Middle frontal gyrus (tissue), 1 donor: ENCODE measurements around the gene MMP1.
"Not testable (repeated sequence)": the region's sequence is repeated elsewhere in the genome, so short reads cannot be mapped to it uniquely, and the experiment has no call there.

ENCODE experiments used
- DNase-seq: peaks from one replicate; pipeline ENCODE4 v3.0.0-alpha.2; 2015; ENCODE audit warnings: low spot score; ENCODE audit errors: extremely low spot score

MMP1 gene

GRCh38 chr11:102761646-102762238, 36.2 kb downstream of the MMP1 start:
- DNase-seq, result no peak

- DNase-seq, result no peak
Measured at GRCh38 chr11:102760344-102761035, 37.5 kb downstream of the MMP1 start.

- no peak for DNase-seq
Measured at GRCh38 chr11:102757823-102758549, 40.0 kb downstream of the MMP1 start.

GRCh38 chr11:102753267-102753666, 44.7 kb downstream of the MMP1 start:
- no peak for DNase-seq

GRCh38 chr11:102751673-102752072, 46.3 kb downstream of the MMP1 start:
- DNase-seq, result no peak

- no peak for DNase-seq
Measured at GRCh38 chr11:102749101-102749722, 48.7 kb downstream of the MMP1 start.

GRCh38 chr11:102746746-102747578, 51.0 kb downstream of the MMP1 start:
- not testable (repeated sequence) for DNase-seq
